Neural cell (in vitro differentiated cells): ENCODE data around the gene TMEM119. TPM values are rescaled to one million over a fixed set of nuclear protein-coding genes. Genes with fewer than 3 reads are reported as not detected.

Experiments used
- H2AFZ ChIP-seq: fragments of 200-600, 300-800 bp; sonication (generic), shearing (Covaris generic); 2 replicates; pipeline ENCODE4 v1.6.0; 2014; ENCODE audit warnings: low read depth, mild to moderate bottlenecking, antibody characterized with exemption, low read length, moderate library complexity
- H3F3A ChIP-seq: fragments of 200-600 bp; shearing (Covaris generic); 2 replicates; pipeline ENCODE4 v1.6.1; 2016; ENCODE audit warnings: mild to moderate bottlenecking, moderate library complexity, mixed read lengths, antibody characterized with exemption, low read length; ENCODE audit not compliant: insufficient read depth, poor library complexity, severe bottlenecking
- H3K27ac ChIP-seq: fragments of 200-600, 300-800 bp; sonication (generic), shearing (Covaris generic); 2 replicates; pipeline ENCODE4 v1.5.1; 2014; ENCODE audit warnings: mild to moderate bottlenecking, low read length, moderate library complexity
- H3K27me3 ChIP-seq: fragments of 300-800, 200-600 bp; sonication (generic), shearing (Covaris generic); 2 replicates; pipeline ENCODE4 v1.6.0; 2014; ENCODE audit warnings: mild to moderate bottlenecking, low read depth, low read length, moderate library complexity; ENCODE audit not compliant: insufficient read depth
- H3K36me3 ChIP-seq: fragments of 300-800, 200-600 bp; sonication (generic), shearing (Covaris generic); 2 replicates; pipeline ENCODE4 v1.5.1; 2014; ENCODE audit warnings: mild to moderate bottlenecking, antibody characterized with exemption, low read length, moderate library complexity; ENCODE audit not compliant: insufficient read depth
- H3K4me2 ChIP-seq: fragments of 300-800, 200-600 bp; sonication (generic), shearing (Covaris generic); 2 replicates; pipeline ENCODE4 v1.6.0; 2014; ENCODE audit warnings: mild to moderate bottlenecking, low read length
- H3K4me3 ChIP-seq: fragments of 300-800, 200-600 bp; sonication (generic), shearing (Covaris generic); 2 replicates; pipeline ENCODE4 v1.5.1; 2014; ENCODE audit warnings: mild to moderate bottlenecking, low read length, moderate library complexity
- H3K79me2 ChIP-seq: fragments of 200-600 bp; shearing (Covaris generic); replicated peaks from 2 replicates; pipeline ENCODE4 v1.6.0; 2014; ENCODE audit warnings: mild to moderate bottlenecking, low read length, moderate library complexity; ENCODE audit not compliant: insufficient read depth
- H3K9ac ChIP-seq: fragments of 300-800, 200-600 bp; sonication (generic), shearing (Covaris generic); 2 replicates; pipeline ENCODE4 v1.6.1; 2016; ENCODE audit warnings: mild to moderate bottlenecking, low read length, mixed read lengths
- H3K9me2 ChIP-seq: fragments of 200-600 bp; shearing (Covaris generic); 2 replicates; pipeline ENCODE4 v1.6.1; 2016; ENCODE audit warnings: mild to moderate bottlenecking, low read length, mixed read lengths; ENCODE audit not compliant: insufficient read depth
- H3K9me3 ChIP-seq: fragments of 200-600, 300-800 bp; sonication (generic), shearing (Covaris generic); 2 replicates; pipeline ENCODE4 v1.6.1; 2016; ENCODE audit warnings: mild to moderate bottlenecking, mixed run types, low read length, moderate library complexity, mixed read lengths
- H4K20me1 ChIP-seq: fragments of 200-600 bp; shearing (Covaris generic); 2 replicates; pipeline ENCODE4 v1.6.1; 2016; ENCODE audit warnings: mild to moderate bottlenecking, mixed run types; ENCODE audit not compliant: insufficient read depth
- CTCF ChIP-seq: fragments of 450-650 bp; IDR thresholded peaks from 2 replicates; pipeline ENCODE4 v1.5.1; 2014; ENCODE audit warnings: antibody characterized with exemption, mild to moderate bottlenecking, moderate library complexity; ENCODE audit not compliant: poor library complexity, severe bottlenecking
- EP300 ChIP-seq: fragments of 450-650 bp; conservative IDR thresholded peaks from 2 replicates; pipeline ENCODE4 v1.6.1; 2014; ENCODE audit warnings: antibody characterized with exemption, mild to moderate bottlenecking, moderate library complexity; ENCODE audit not compliant: poor library complexity, severe bottlenecking
- EZH2 ChIP-seq: fragments of 200-600, 300-800 bp; shearing (Covaris generic), sonication (generic); IDR thresholded peaks from 2 replicates; pipeline ENCODE4 v1.6.1; 2014; ENCODE audit warnings: antibody characterized with exemption, low read length, borderline replicate concordance, mild to moderate bottlenecking; ENCODE audit not compliant: insufficient read depth, poor library complexity, severe bottlenecking
- MXI1 ChIP-seq: fragments of 450-650 bp; conservative IDR thresholded peaks from 2 replicates; pipeline ENCODE4 v1.6.1; 2014; ENCODE audit warnings: antibody characterized with exemption, mild to moderate bottlenecking; ENCODE audit not compliant: poor library complexity, severe bottlenecking
- POLR2AphosphoS5 ChIP-seq: IDR thresholded peaks from 2 replicates; pipeline ENCODE4 v1.6.1; 2012
- RAD21 ChIP-seq: fragments of 450-650 bp; conservative IDR thresholded peaks from 2 replicates; pipeline ENCODE4 v1.6.1; 2014; ENCODE audit warnings: antibody characterized with exemption, mild to moderate bottlenecking, moderate library complexity
- REST ChIP-seq: IDR thresholded peaks from 2 replicates; pipeline ENCODE4 v1.6.1; 2012; ENCODE audit warnings: borderline replicate concordance
- SMC3 ChIP-seq: fragments of 450-650 bp; conservative IDR thresholded peaks from 2 replicates; pipeline ENCODE4 v1.6.1; 2014; ENCODE audit warnings: antibody characterized with exemption, mild to moderate bottlenecking, moderate library complexity; ENCODE audit not compliant: poor library complexity
- TAF1 ChIP-seq: IDR thresholded peaks from 2 replicates; pipeline ENCODE4 v1.6.1; 2012; ENCODE audit warnings: low read depth
- polyA plus RNA-seq: library from polyadenylated mRNA; depleted of rRNA; stranded (reverse); fragments of >200 nt; gene quantifications from 2 replicates; pipeline ENCODE4 v1.2.3, GENCODE V29; 2014

The TMEM119 gene
- polyA plus RNA-seq, 1 donor from 2014 or later: not detected

- TF ChIP-seq POLR2AphosphoS5: no peak
- TF ChIP-seq RAD21: no peak
- TF ChIP-seq MXI1: no peak
- no peak for TF ChIP-seq EP300
- TF ChIP-seq SMC3: no peak
- TF ChIP-seq EZH2: no peak
- no peak for TF ChIP-seq REST
- TF ChIP-seq CTCF: no peak
- TF ChIP-seq TAF1: no peak
- Histone ChIP-seq H3K9me2 (no peaks in the 10 kb centered on the region), H2AFZ (no peak overlapping the region), H3K27ac (no peak overlapping the region), H3K9me3 (no peaks in the 10 kb centered on the region), H3K4me3 (no peak overlapping the region), H3K36me3 (no peaks in the 10 kb centered on the region), H3K79me2 (peaks cover 44% of the 10 kb centered on the region), H3K9ac (no peak overlapping the region), H3F3A (no peaks in the 10 kb centered on the region), H3K4me2 (no peak overlapping the region), H3K27me3 (no peaks in the 10 kb centered on the region), H4K20me1 (no peaks in the 10 kb centered on the region)
These were observed 48.8 kb downstream of the TMEM119 start for GRCh38 chr12:108548954-108549521.

- no peaks in the 10 kb centered on the region for H3K36me3 ChIP-seq
- no peak overlapping the region for H3K9ac ChIP-seq
- TF ChIP-seq CTCF (no peak), SMC3 (no peak), EZH2 (no peak), EP300 (no peak), POLR2AphosphoS5 (no peak), MXI1 (no peak), TAF1 (no peak), RAD21 (no peak), REST (no peak)
- H4K20me1 ChIP-seq: no peaks in the 10 kb centered on the region
- no peak overlapping the region for H2AFZ ChIP-seq
- no peaks in the 10 kb centered on the region for H3K9me2 ChIP-seq
- H3K79me2 ChIP-seq: peaks cover 33% of the 10 kb centered on the region
- no peaks in the 10 kb centered on the region for H3F3A ChIP-seq
- H3K27ac ChIP-seq: no peak overlapping the region
- H3K9me3 ChIP-seq: no peaks in the 10 kb centered on the region
- H3K4me3 ChIP-seq: no peak overlapping the region
- no peaks in the 10 kb centered on the region for H3K27me3 ChIP-seq
- no peak overlapping the region for H3K4me2 ChIP-seq
These were observed 50.2 kb downstream of the TMEM119 start for GRCh38 chr12:108547686-108548085.
